ENCODE data around the gene TMEM164. TPM values are rescaled to one million over a fixed set of nuclear protein-coding genes. Genes with fewer than 3 reads are reported as not detected.
A peak's percentile ranks its signal among the peaks of the same experiment; 100 is the strongest.
"Not testable (repeated sequence)": the region's sequence is repeated elsewhere in the genome, so short reads cannot be mapped to it uniquely, and the experiment has no call there.

TMEM164 gene
- total RNA-seq, 1 donor from 2014 or later, result 23.9 TPM

DNA sequence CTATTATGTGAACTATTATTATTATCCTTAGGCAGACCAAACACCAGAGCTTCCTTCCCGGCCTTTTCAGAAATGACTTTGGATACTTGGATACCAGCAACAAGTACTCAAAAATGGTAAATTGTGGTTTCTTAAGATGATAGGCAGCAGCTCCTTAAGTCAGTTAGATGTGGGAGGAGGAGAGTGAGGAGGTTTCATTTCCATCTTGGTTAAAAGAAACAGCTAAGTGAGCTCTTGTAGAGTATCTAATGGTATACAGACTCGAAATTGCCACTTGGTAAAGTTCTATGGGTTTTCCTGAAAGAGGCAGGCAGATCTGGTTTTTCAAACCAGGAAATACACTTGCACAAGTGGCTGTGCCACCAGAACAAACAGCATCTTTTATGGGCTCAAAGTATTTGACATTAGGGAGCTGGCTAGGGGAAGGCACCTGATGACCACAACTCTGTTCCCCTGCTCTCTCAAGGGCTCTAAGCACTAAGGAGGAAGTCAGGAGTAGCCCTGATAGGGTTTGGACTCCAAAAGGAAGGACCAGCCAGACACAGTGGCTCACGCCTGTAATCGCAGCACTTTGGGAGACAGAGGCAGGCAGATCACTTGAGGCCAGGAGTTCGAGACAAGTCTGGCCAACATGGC, 130.9 kb downstream of the TMEM164 start:
- DNase-seq, result no peak

GRCh38 chrX:110135618-110136017, 132.7 kb downstream of the TMEM164 start:
- DNase-seq, result no peak

DNA sequence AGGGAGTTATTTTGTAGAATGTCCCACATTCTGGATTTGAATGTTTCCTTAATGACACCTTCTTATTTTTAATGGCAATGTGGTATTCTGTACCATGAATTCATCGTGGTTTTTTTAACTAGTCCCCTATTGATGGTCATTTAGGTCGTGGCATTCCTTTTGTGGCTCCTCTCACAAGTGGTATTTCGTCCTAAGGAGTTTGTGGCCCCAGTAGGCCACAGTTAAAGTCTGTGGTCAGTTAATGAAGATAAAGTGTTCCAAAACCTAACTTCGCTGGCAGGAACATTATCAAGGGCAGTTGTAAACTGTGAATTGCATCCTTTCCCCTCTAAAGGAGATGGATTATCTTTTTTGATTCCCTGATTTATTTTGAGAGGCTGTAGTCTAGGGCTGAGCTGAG, 133.2 kb downstream of the TMEM164 start:
- DNase-seq, result no peak

GRCh38 chrX:110138557-110138956, 135.6 kb downstream of the TMEM164 start:
- DNase-seq, result no peak

DNA sequence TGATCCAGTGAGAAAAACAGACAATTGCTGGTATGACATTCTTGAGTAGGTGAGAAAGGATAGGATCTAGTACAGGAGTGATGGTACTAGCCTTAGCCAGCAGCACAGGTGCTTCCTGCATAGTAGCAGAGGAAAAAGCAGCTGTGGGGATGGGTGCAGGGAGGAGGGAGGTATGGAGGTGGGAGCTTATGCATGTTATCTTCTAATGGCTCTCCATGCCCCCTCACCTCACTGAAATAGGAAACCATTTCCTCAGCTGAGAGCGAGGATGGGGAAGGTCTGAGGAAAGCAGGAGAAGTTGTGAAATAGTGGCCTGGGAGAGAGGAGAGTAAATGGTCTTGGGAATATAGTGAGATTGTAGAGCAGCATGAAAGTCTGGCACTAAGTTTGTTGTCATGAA, 136.3 kb downstream of the TMEM164 start:
- DNase-seq, result no peak

DNA sequence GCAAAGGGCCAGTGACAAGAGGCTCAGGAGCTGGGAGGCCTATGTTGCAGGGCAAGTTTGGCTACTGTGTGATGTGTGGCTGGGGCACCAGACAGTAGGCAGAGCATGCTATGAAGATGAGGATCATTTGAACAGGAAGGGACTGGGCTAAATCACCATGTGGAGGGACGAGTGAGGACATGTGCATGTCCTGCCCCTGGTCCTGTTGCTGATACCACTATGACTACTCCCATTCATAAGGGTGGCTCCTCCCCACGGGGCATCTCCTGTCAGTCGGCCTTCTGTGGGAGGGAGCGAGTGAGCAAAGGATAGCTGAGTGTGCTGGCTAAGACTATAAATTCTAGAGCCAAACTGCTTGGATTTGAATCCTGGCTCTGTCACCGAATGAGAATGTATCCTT, 139.2 kb downstream of the TMEM164 start:
- no peak for DNase-seq

DNA sequence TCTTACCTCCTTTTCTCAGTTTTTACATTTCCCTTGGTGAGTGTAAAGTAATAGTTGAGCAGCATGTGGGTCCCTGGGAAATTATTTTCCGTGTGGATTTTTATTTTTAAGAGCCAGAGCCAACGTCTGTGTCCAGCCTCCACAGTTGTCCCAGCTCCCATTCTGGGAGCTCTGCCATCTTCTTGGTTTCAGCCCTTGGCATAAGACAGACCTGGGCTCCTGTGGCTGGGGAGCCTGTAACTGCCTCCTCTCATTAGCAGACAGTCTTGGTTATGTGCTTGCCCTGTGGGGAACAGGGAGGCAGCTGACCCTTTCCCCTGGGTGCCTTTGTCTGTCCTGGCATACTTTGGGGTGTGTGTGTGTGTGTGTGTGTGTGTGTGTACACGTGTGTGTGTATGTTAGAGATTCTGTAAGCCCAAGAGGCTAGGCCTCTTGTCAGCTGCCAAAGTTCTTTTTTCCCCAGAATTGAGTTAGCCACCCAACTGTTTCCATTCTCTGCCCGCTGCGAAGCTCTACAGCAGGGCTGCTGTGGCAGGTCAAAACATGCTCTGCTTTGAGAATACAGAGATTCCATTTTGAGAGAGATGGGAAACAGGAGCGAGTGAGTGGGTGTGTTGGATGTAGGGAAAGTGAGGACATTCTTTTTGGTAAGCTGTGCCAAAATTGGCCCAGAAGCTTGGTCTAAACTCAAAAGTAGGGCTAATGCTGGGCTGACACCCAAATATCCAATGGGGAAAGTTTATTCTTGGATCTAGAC, 140.7 kb downstream of the TMEM164 start:
- DNase-seq, result peak; percentile 32

- no peak for DNase-seq
Observed at GRCh38 chrX:110145311-110145710, 142.4 kb downstream of the TMEM164 start.

DNA sequence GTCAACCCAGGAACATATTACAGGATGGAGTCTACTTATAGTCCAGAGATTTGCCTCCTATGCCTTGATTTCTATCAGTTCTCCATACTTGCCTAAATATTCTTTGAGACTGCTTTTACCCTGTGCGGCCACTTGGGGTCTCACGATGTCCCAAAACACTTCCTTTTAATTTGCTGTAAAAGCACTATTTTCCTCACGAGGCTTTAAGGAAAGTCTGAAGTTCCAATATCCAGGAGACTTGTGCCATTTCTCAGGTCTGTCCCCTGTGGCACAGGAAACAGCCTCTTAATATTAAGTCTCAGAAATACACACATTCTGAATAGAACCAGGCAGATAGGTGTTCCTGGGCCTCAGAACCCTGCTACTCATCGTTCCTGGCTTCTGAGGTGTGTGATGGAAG, 142.9 kb downstream of the TMEM164 start:
- DNase-seq, result peak; percentile 38

- DNase-seq, result peak; percentile 74
Observed at GRCh38 chrX:110146521-110146920, 143.6 kb downstream of the TMEM164 start.

DNA sequence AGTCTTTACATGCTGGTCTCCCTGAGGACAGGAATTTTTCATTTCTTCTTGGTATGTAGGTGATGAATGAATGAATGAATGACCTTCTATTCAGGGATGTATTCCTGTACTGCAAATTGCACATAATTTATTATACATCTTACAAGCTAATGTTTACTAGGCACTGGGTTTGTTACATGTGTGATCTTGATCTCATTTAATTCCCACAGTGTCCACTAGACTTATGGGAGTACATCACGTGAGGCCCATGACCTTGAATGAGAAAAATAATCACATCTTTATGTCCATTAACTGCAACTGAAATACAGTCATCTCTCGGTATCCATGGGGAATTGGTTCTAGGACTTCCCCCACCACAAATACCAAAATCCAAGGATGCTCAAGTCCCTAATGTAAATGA, 150.3 kb downstream of the TMEM164 start:
- no peak for DNase-seq

DNA sequence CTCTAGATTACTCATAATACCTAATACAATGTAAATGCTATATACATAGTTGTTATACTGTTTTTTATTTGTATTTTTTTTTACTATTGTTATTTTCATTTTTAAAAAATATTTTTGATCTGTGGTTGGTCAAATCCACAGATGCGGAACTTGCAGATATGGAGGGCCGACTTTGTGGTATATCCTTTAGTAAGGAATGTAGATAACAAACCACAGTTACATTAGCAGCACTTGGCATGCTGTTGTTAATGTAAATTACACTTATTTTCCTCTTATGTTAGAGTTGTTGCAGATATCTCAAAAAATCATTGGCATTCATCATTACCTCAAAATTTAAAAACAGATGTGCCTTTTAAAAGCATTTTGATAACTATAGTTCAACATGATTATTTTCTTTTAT, 151.0 kb downstream of the TMEM164 start:
- no peak for DNase-seq

- not testable (repeated sequence) for DNase-seq
Observed at GRCh38 chrX:110154328-110154727, 151.4 kb downstream of the TMEM164 start.

- DNase-seq, result no peak
Observed at GRCh38 chrX:110155759-110156158, 152.8 kb downstream of the TMEM164 start.

- no peak for DNase-seq
Observed at GRCh38 chrX:110156167-110156754, 153.3 kb downstream of the TMEM164 start.

GRCh38 chrX:110157444-110157843, 154.5 kb downstream of the TMEM164 start:
- no peak for DNase-seq

DNA sequence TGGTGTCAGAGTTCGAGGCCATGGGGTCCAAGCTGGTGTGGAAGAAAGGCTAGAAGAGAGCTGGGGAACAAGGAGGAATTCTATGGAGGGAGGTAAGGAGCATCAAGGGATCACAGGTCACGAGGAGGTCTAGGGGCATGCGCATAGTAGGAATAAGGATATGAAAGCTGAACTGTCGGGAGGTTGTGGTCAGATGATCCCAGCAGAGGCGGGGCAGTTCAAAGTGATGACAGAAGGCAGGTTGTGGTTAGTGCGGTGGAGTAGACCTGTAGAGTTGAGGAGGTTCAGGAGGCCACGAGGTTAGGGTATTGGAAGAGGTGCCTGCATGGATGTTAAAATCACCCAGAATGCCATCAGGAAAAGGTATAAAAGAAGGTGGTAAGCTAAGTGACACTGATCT, 156.3 kb downstream of the TMEM164 start:
- no peak for DNase-seq

GRCh38 chrX:110159865-110160264, 157.0 kb downstream of the TMEM164 start:
- DNase-seq, result no peak

DNA sequence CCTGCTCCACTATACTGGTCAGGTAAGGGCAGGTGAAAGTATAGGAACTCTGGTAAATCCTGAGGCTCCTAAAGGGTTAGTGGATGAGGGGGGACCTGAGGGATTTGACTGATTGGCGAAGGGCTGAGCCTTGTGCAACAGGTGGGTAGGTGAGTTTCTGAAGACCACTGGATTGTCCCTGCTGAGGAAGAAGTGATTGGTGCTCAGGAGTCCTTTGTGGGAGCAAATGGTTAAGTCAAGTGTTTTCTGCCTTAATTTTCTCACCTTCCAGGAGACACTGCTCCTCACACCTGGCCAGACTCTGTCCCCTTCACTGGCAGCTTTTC, 158.4 kb downstream of the TMEM164 start:
- DNase-seq, result no peak

GRCh38 chrX:110162131-110162530, 159.2 kb downstream of the TMEM164 start:
- DNase-seq, result no peak

- no peak for DNase-seq
Observed at GRCh38 chrX:110162867-110163266, 160.0 kb downstream of the TMEM164 start.

- no peak for DNase-seq
Observed at GRCh38 chrX:110163488-110163887, 160.6 kb downstream of the TMEM164 start.

- no peak for DNase-seq
Observed at GRCh38 chrX:110167952-110168451, 165.1 kb downstream of the TMEM164 start.

- DNase-seq, result no peak
Observed at GRCh38 chrX:110168585-110168984, 165.7 kb downstream of the TMEM164 start.

All from tongue (tissue), 2 donors.